DMS79 (cell line): ENCODE measurements around the gene PPP1R7.

ENCODE experiments used
- DNase-seq: peaks from one replicate; lab custom pipeline; 2025; lab: John Stamatoyannopoulos, UW

The PPP1R7 gene

GRCh38 chr2:241232736-241233575, 82.7 kb downstream of the PPP1R7 start:
- peak; percentile 50 for DNase-seq
